Cardiac fibroblast (primary cell): ENCODE data around the gene TCHHL1.

ENCODE experiments used
- DNase-seq, 2 donors: peaks; one replicate each; pipeline versions ENCODE4 v3.0.0 to v3.0.0-alpha.2; 2010; ENCODE audit warnings: low read depth in 2 of 2
- H3K4me3 ChIP-seq, 2 donors: replicated peaks in 1 of 2; 1 replicate in 1 of 2; 2 replicates in 1 of 2; pipeline ENCODE4 v1.5.1; 2011; ENCODE audit warnings: low read depth in 2 of 2, low read length in 2 of 2, mild to moderate bottlenecking in 2 of 2, moderate library complexity in 1 of 2
- TF ChIP-seq, protein P1 (sequence below): IDR thresholded peaks from one replicate; pipeline ENCODE4 v1.5.1; 2011; ENCODE audit warnings: low read depth, mild to moderate bottlenecking, low read length, inconsistent platforms

Gene TCHHL1

DNA sequence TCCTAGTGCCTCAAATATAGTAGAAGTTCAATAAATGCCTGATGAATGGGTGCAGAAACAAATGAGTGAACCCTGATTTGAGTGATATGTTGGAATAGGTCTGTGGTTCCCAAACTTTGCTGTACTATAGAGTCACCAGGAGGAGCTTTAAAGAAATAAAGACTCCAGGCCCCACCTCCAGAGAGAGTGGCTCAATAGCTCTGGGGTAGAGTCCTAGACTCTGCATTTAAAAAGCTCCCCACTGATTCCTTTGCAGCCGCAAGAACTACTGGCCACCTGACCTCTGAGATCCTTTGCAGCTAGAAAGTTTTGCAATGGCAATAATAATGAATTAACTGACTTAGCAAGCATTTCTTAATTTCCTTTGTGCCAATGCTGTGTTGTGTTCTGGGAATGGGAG is 20.9 kb downstream of the TCHHL1 start:
- DNase-seq: no peak
- TF ChIP-seq, protein P1, sequence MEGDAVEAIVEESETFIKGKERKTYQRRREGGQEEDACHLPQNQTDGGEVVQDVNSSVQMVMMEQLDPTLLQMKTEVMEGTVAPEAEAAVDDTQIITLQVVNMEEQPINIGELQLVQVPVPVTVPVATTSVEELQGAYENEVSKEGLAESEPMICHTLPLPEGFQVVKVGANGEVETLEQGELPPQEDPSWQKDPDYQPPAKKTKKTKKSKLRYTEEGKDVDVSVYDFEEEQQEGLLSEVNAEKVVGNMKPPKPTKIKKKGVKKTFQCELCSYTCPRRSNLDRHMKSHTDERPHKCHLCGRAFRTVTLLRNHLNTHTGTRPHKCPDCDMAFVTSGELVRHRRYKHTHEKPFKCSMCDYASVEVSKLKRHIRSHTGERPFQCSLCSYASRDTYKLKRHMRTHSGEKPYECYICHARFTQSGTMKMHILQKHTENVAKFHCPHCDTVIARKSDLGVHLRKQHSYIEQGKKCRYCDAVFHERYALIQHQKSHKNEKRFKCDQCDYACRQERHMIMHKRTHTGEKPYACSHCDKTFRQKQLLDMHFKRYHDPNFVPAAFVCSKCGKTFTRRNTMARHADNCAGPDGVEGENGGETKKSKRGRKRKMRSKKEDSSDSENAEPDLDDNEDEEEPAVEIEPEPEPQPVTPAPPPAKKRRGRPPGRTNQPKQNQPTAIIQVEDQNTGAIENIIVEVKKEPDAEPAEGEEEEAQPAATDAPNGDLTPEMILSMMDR: no peak

DNA sequence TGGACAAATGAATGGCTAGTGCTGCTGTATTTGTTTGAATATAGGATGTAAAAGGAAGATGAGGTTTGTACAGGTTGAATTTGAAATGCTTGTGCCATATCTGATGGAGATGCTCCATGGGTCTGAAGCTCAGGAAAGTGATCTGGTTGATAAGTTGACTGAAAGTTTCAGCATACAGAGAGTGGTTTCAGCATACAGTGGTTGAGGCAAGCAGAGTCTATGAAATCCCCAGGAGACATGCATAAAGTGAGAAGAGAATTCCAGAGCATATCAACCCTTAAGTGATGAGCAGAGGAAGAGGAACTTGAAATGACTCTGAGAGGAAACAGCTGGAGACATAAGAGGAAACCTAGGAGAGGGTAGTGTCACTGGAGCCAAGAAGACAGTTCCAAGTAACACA is 21.7 kb downstream of the TCHHL1 start:
- no peak for DNase-seq
- TF ChIP-seq, protein P1: no peak

More for the DNA sequence above, 20.9 kb downstream of the TCHHL1 start:
- H3K4me3 ChIP-seq: no peak overlapping the region

DNA sequence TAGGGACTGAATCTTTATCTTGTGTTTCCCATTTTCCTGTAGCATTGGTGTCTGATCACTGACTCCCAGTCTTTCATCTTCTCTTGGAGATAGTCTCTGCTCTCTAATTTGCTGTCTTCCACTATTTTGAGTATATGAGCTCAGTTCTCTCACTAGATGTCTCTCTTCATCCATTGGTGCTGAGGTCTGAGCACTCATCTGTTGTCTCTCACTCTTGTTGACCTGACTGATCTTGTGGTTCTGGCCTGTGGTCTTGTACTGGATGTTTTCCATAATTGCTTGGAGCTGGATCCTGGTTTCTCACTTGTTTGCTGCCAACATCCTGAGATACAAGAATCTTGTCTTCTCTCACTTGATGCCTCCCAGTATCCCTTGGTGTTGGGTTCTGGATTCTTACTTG is 26.9 kb downstream of the TCHHL1 start:
- DNase-seq: no peak
- TF ChIP-seq, protein P1: no peak
- H3K4me3 ChIP-seq: no peak overlapping the region

More for the DNA sequence above, 21.7 kb downstream of the TCHHL1 start:
- H3K4me3 ChIP-seq: no peak overlapping the region

DNA sequence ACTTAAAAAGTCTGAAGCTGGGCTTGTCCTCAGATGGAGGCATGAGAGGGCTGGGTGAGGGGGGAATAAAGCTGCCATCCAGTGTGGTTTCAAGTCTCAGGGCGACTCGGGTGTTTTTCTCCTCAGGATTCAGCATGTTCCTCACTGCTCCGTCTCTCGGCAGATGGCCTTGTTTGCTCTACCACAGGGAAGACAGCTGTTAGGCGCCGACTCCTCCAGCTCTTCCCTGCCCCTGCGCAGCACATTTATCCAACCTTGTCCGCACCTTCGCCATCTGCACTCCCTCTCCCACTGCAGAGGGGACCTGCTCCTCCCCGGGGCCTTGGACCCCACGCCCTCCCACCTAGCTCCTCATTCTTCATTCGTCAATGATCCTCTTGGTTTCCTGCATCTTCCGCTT is 35.5 kb downstream of the TCHHL1 start:
- no peak for DNase-seq
- no peak overlapping the region for H3K4me3 ChIP-seq
- TF ChIP-seq, protein P1: no peak

DNA sequence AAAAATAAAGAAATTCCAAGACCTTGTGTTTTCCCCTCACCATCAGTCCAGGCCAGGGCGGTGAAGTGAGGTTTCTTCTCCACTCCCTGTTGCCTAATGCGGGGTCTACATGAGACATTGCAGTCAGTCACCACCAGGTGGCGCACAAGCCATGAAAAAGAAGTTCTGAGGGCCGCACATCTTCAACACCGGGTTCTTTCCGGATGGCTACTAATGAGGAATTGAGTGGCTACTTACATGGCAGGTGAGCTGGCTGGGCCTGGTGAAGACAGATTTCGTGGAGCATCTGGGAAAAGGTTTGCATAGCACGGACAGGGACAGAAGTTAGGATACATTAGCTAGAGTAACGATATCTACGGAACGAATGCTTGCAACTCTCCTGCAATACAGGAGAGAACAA is 36.3 kb downstream of the TCHHL1 start:
- H3K4me3 ChIP-seq: no peak overlapping the region
- TF ChIP-seq, protein P1: peak; percentile 81
- DNase-seq: peak; percentile 83 to 88

DNA sequence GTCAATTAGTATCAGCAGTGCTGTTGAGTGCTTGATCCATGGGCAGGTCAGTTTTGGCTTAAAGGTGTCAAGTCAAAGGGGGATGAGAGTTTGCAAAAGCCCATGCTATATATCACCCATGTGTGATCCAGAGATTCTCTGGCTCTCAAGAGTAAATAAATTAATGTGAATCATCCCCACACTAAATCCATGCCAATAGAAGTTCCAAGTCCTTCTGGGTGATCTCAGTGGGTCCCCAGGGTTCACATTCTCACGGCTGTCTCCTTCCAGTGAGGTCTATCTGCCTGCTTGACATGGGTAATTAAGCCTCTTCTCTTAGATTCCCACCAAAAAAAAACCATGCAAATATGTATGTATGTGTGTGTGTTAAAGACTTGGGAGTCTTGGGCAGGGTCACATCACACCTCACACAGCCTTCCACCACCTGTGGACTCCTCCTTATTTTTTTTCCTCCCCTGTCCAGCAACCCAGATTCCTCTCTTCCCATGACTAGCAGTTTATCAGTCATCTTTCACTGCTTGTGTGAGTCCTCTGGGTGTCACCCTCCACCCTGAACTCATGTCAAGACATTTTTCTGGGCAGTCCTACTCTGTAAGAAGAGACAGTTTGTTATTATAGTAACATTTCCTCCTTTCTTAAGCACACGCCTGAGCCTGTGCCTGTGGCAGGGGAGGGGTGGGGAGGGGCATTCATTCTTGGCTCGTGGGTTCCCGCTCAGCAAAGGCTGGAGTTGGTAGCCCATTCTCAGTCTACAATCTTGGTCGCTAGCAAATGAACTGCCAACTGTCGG is 37.8 kb downstream of the TCHHL1 start:
- TF ChIP-seq, protein P1: no peak
- peak; percentile 6 to 56 for DNase-seq
- no peak overlapping the region for H3K4me3 ChIP-seq
